ENCODE measurements around the gene TRAF1.

The TRAF1 gene

GRCh38 chr9:120864719-120865118, 61.9 kb downstream of the TRAF1 start:
- H3K4me2 ChIP-seq (ENCODE audit: low read length): no peak overlapping the region
- H3K14ac ChIP-seq (ENCODE audit: low read length): no peak overlapping the region
- peaks cover 2% of the 10 kb centered on the region for H3K79me2 ChIP-seq (ENCODE audit: control insufficient read depth, insufficient read depth, low read length, poor library complexity)
- H2BK5ac ChIP-seq (ENCODE audit: low read depth, low read length, poor library complexity): no peak overlapping the region
- H3K23ac ChIP-seq (ENCODE audit: low read length): no peak overlapping the region
- H2BK12ac ChIP-seq (ENCODE audit: low read length): no peak overlapping the region
- H4K12ac ChIP-seq (ENCODE audit: low read depth, low read length): no peak overlapping the region
- peaks cover 2% of the 10 kb centered on the region for H3K79me1 ChIP-seq (ENCODE audit: low read length)
- H3K36me3 ChIP-seq (ENCODE audit: control insufficient read depth in 1 of 2, insufficient read depth in 2 of 2, low read length in 2 of 2): peaks cover 12 to 18% of the 10 kb centered on the region in 2 experiments
- peaks cover 2 to 4% of the 10 kb centered on the region in 2 experiments for H3K4me1 ChIP-seq (ENCODE audit: control insufficient read depth in 1 of 2, insufficient read depth in 2 of 2, low read length in 2 of 2)
- H2BK120ac ChIP-seq (ENCODE audit: insufficient read depth, low read length, poor library complexity): no peak overlapping the region
- no peaks in the 10 kb centered on the region for H3K27me3 ChIP-seq (ENCODE audit: insufficient read depth, low read length)
- H3K27ac ChIP-seq (ENCODE audit: low read depth, low read length): no peak overlapping the region
- H4K91ac ChIP-seq (ENCODE audit: low read depth, low read length): no peak overlapping the region
- no peak overlapping the region for H3K4ac ChIP-seq (ENCODE audit: low read depth, low read length)
- WGBS (ENCODE audit: extremely low coverage, insufficient coverage, insufficient read length): no CpG with 5 or more reads among the region's 5 CpGs
- no peak overlapping the region for H2AK5ac ChIP-seq (ENCODE audit: low read length)
- no peak overlapping the region for H3K4me3 ChIP-seq (ENCODE audit: low read depth, low read length)
- peaks cover 8% of the 10 kb centered on the region for H3K9me3 ChIP-seq (ENCODE audit: insufficient read depth, low read depth, low read length)
- no peak overlapping the region for H3K9ac ChIP-seq (ENCODE audit: low read length)
- H3K18ac ChIP-seq (ENCODE audit: low read length): no peak overlapping the region
- no peak overlapping the region for H2AFZ ChIP-seq (ENCODE audit: insufficient read depth, low read length, poor library complexity)
- no peak for DNase-seq
- H4K8ac ChIP-seq (ENCODE audit: low read depth, low read length): no peak overlapping the region

- no peak overlapping the region for H2BK120ac ChIP-seq (ENCODE audit: insufficient read depth, low read length, poor library complexity)
- H4K91ac ChIP-seq (ENCODE audit: low read depth, low read length): no peak overlapping the region
- no peak overlapping the region for H3K4me2 ChIP-seq (ENCODE audit: low read length)
- DNase-seq: no peak
- no peak overlapping the region for H4K12ac ChIP-seq (ENCODE audit: low read depth, low read length)
- no peak overlapping the region for H2BK5ac ChIP-seq (ENCODE audit: low read depth, low read length, poor library complexity)
- H2AK5ac ChIP-seq (ENCODE audit: low read length): no peak overlapping the region
- H2BK12ac ChIP-seq (ENCODE audit: low read length): no peak overlapping the region
- H3K18ac ChIP-seq (ENCODE audit: low read length): no peak overlapping the region
- no peak overlapping the region for H4K8ac ChIP-seq (ENCODE audit: low read depth, low read length)
- H3K14ac ChIP-seq (ENCODE audit: low read length): no peak overlapping the region
- peaks cover 5% of the 10 kb centered on the region for H3K9me3 ChIP-seq (ENCODE audit: insufficient read depth, low read depth, low read length)
- H3K27ac ChIP-seq (ENCODE audit: low read depth, low read length): no peak overlapping the region
- H3K36me3 ChIP-seq (ENCODE audit: control insufficient read depth in 1 of 2, insufficient read depth in 2 of 2, low read length in 2 of 2): peaks cover 12 to 18% of the 10 kb centered on the region in 2 experiments
- no peak overlapping the region for H3K4me3 ChIP-seq (ENCODE audit: low read depth, low read length)
- WGBS (ENCODE audit: extremely low coverage, insufficient coverage, insufficient read length): no CpG with 5 or more reads among the region's 7 CpGs
- no peak overlapping the region for H3K9ac ChIP-seq (ENCODE audit: low read length)
- H3K4me1 ChIP-seq (ENCODE audit: control insufficient read depth in 1 of 2, insufficient read depth in 2 of 2, low read length in 2 of 2): peaks cover 0 to 4% of the 10 kb centered on the region in 2 experiments
- no peak overlapping the region for H2AFZ ChIP-seq (ENCODE audit: insufficient read depth, low read length, poor library complexity)
- H3K4ac ChIP-seq (ENCODE audit: low read depth, low read length): no peak overlapping the region
- H3K27me3 ChIP-seq (ENCODE audit: insufficient read depth, low read length): no peaks in the 10 kb centered on the region
- no peak overlapping the region for H3K23ac ChIP-seq (ENCODE audit: low read length)
- no peaks in the 10 kb centered on the region for H3K79me2 ChIP-seq (ENCODE audit: control insufficient read depth, insufficient read depth, low read length, poor library complexity)
- H3K79me1 ChIP-seq (ENCODE audit: low read length): no peaks in the 10 kb centered on the region
Measured at GRCh38 chr9:120863833-120864232, 62.8 kb downstream of the TRAF1 start.

DNA sequence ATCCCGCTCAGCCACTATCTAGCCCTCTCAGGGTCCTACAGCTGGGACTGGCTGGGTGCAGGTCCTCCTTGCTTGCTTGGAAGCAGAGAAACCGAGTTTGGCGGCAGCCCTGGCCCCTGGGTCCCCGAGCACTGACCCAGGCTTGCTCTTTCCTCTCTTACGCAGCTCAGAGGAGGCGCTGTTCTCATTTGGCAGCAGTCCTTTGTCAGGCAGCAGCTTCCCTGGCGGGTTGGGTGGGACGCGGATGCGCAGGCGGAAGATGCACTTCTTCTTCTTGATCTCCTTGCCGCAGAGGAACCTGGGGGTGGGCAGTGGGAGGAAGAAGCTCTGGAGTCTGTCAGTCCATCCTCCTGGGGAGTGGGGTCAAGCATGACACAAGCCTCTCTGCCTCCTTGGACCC, 64.1 kb downstream of the TRAF1 start:
- no peak for DNase-seq
- H3K4ac ChIP-seq (ENCODE audit: low read depth, low read length): no peak overlapping the region
- no peak overlapping the region for H2BK5ac ChIP-seq (ENCODE audit: low read depth, low read length, poor library complexity)
- no peak overlapping the region for H2AK5ac ChIP-seq (ENCODE audit: low read length)
- no peaks in the 10 kb centered on the region for H3K79me1 ChIP-seq (ENCODE audit: low read length)
- H3K9ac ChIP-seq (ENCODE audit: low read length): no peak overlapping the region
- H3K36me3 ChIP-seq (ENCODE audit: control insufficient read depth in 1 of 2, insufficient read depth in 2 of 2, low read length in 2 of 2): peaks cover 17 to 21% of the 10 kb centered on the region in 2 experiments
- no peak overlapping the region for H3K18ac ChIP-seq (ENCODE audit: low read length)
- WGBS (ENCODE audit: extremely low coverage, insufficient coverage, insufficient read length): no CpG with 5 or more reads among the region's 12 CpGs
- H3K23ac ChIP-seq (ENCODE audit: low read length): no peak overlapping the region
- H3K14ac ChIP-seq (ENCODE audit: low read length): no peak overlapping the region
- H4K91ac ChIP-seq (ENCODE audit: low read depth, low read length): no peak overlapping the region
- peaks cover 0 to 2% of the 10 kb centered on the region in 2 experiments for H3K4me1 ChIP-seq (ENCODE audit: control insufficient read depth in 1 of 2, insufficient read depth in 2 of 2, low read length in 2 of 2)
- H4K8ac ChIP-seq (ENCODE audit: low read depth, low read length): no peak overlapping the region
- H2BK120ac ChIP-seq (ENCODE audit: insufficient read depth, low read length, poor library complexity): no peak overlapping the region
- H4K12ac ChIP-seq (ENCODE audit: low read depth, low read length): no peak overlapping the region
- H3K27ac ChIP-seq (ENCODE audit: low read depth, low read length): no peak overlapping the region
- no peaks in the 10 kb centered on the region for H3K27me3 ChIP-seq (ENCODE audit: insufficient read depth, low read length)
- H3K4me3 ChIP-seq (ENCODE audit: low read depth, low read length): no peak overlapping the region
- H3K9me3 ChIP-seq (ENCODE audit: insufficient read depth, low read depth, low read length): peaks cover 5% of the 10 kb centered on the region
- H2AFZ ChIP-seq (ENCODE audit: insufficient read depth, low read length, poor library complexity): no peak overlapping the region
- H2BK12ac ChIP-seq (ENCODE audit: low read length): no peak overlapping the region
- H3K4me2 ChIP-seq (ENCODE audit: low read length): no peak overlapping the region
- no peaks in the 10 kb centered on the region for H3K79me2 ChIP-seq (ENCODE audit: control insufficient read depth, insufficient read depth, low read length, poor library complexity)

DNA sequence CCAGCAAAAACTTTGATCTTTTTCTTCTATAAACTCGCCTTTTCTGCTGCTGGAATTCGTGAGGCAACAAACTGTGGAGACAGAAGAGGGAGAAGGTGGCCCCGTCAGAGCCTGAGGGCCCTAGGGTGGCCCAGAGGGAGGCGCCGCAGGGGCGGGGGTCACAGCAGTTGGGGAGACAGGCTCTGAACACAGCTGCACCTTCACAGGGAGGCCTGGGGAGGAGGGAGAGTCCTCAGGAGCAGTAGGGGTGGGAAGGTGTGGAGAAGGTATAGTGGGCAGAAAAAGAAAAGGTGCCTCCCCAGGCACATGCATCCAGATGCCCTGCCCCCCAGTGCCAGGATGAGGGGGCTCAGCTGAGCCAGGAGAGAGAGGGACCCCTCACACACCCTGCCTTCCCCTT, 64.7 kb downstream of the TRAF1 start:
- no peaks in the 10 kb centered on the region for H3K79me1 ChIP-seq (ENCODE audit: low read length)
- no peak overlapping the region for H2BK5ac ChIP-seq (ENCODE audit: low read depth, low read length, poor library complexity)
- no peak overlapping the region for H2AK5ac ChIP-seq (ENCODE audit: low read length)
- H3K23ac ChIP-seq (ENCODE audit: low read length): no peak overlapping the region
- H3K27ac ChIP-seq (ENCODE audit: low read depth, low read length): no peak overlapping the region
- no peak overlapping the region for H3K9ac ChIP-seq (ENCODE audit: low read length)
- H3K27me3 ChIP-seq (ENCODE audit: insufficient read depth, low read length): no peaks in the 10 kb centered on the region
- no peak for DNase-seq
- H4K8ac ChIP-seq (ENCODE audit: low read depth, low read length): no peak overlapping the region
- H2BK12ac ChIP-seq (ENCODE audit: low read length): no peak overlapping the region
- H3K4me1 ChIP-seq (ENCODE audit: control insufficient read depth in 1 of 2, insufficient read depth in 2 of 2, low read length in 2 of 2): peaks cover 0 to 2% of the 10 kb centered on the region in 2 experiments
- H3K18ac ChIP-seq (ENCODE audit: low read length): no peak overlapping the region
- no peak overlapping the region for H4K91ac ChIP-seq (ENCODE audit: low read depth, low read length)
- H3K4me3 ChIP-seq (ENCODE audit: low read depth, low read length): no peak overlapping the region
- no CpG with 5 or more reads among the region's 6 CpGs for WGBS (ENCODE audit: extremely low coverage, insufficient coverage, insufficient read length)
- no peak overlapping the region for H2BK120ac ChIP-seq (ENCODE audit: insufficient read depth, low read length, poor library complexity)
- H2AFZ ChIP-seq (ENCODE audit: insufficient read depth, low read length, poor library complexity): no peak overlapping the region
- H3K9me3 ChIP-seq (ENCODE audit: insufficient read depth, low read depth, low read length): peaks cover 7% of the 10 kb centered on the region
- no peak overlapping the region for H4K12ac ChIP-seq (ENCODE audit: low read depth, low read length)
- H3K4me2 ChIP-seq (ENCODE audit: low read length): no peak overlapping the region
- H3K14ac ChIP-seq (ENCODE audit: low read length): no peak overlapping the region
- H3K36me3 ChIP-seq (ENCODE audit: control insufficient read depth in 1 of 2, insufficient read depth in 2 of 2, low read length in 2 of 2): peaks cover 17 to 23% of the 10 kb centered on the region in 2 experiments
- H3K79me2 ChIP-seq (ENCODE audit: control insufficient read depth, insufficient read depth, low read length, poor library complexity): no peaks in the 10 kb centered on the region
- H3K4ac ChIP-seq (ENCODE audit: low read depth, low read length): no peak overlapping the region
